HFF-Myc (cell line): ENCODE results near the gene TAF1L.
"Not testable (repeated sequence)": the region's sequence is repeated elsewhere in the genome, so short reads cannot be mapped to it uniquely, and the experiment has no call there.

Source experiments
- DNase-seq: peaks from one replicate; pipeline ENCODE4 v3.0.0-alpha.2; 2011; ENCODE audit warnings: low read depth; ENCODE audit errors: extremely low read depth
- H3K4me3 ChIP-seq: replicated peaks from 2 replicates; pipeline ENCODE4 v1.5.1; 2011; ENCODE audit warnings: low read depth, mild to moderate bottlenecking, control low read depth, low read length
- TF ChIP-seq, protein P1 (sequence below): IDR thresholded peaks from 2 replicates; pipeline ENCODE4 v1.5.1; 2012; ENCODE audit warnings: mild to moderate bottlenecking, low read depth, low read length, control low read depth; ENCODE audit errors: missing control alignments

TAF1L gene

GRCh38 chr9:32663741-32664140, 28.3 kb upstream of the TAF1L start:
- TF ChIP-seq, protein P1, sequence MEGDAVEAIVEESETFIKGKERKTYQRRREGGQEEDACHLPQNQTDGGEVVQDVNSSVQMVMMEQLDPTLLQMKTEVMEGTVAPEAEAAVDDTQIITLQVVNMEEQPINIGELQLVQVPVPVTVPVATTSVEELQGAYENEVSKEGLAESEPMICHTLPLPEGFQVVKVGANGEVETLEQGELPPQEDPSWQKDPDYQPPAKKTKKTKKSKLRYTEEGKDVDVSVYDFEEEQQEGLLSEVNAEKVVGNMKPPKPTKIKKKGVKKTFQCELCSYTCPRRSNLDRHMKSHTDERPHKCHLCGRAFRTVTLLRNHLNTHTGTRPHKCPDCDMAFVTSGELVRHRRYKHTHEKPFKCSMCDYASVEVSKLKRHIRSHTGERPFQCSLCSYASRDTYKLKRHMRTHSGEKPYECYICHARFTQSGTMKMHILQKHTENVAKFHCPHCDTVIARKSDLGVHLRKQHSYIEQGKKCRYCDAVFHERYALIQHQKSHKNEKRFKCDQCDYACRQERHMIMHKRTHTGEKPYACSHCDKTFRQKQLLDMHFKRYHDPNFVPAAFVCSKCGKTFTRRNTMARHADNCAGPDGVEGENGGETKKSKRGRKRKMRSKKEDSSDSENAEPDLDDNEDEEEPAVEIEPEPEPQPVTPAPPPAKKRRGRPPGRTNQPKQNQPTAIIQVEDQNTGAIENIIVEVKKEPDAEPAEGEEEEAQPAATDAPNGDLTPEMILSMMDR: no peak
- no peak for DNase-seq
- no peak overlapping the region for H3K4me3 ChIP-seq

DNA sequence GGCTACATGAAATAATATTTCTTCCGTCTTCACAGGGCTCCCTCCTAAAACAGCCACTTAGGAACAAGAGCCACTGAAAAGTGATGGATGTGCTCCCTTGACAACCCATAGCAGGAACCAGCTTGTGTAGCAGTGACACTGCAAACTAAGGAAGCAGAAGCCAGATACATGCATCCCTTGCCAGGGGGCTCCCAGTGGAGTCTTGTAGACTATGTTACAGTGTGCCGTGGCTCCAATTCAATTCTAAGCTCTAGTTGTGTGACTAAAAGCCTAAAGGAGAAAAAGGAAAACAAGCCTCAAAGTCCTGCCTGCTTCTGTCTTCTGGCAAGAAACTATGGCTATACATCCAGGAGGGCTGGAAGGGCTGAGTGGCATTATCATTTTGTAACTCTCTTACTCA, 12.2 kb upstream of the TAF1L start:
- DNase-seq: no peak
- H3K4me3 ChIP-seq: no peak overlapping the region
- TF ChIP-seq, protein P1: no peak

- no peak overlapping the region for H3K4me3 ChIP-seq
- peak; percentile 6 for DNase-seq
- TF ChIP-seq, protein P1: no peak
Measured at GRCh38 chr9:32644698-32645097, 9.2 kb upstream of the TAF1L start.

DNA sequence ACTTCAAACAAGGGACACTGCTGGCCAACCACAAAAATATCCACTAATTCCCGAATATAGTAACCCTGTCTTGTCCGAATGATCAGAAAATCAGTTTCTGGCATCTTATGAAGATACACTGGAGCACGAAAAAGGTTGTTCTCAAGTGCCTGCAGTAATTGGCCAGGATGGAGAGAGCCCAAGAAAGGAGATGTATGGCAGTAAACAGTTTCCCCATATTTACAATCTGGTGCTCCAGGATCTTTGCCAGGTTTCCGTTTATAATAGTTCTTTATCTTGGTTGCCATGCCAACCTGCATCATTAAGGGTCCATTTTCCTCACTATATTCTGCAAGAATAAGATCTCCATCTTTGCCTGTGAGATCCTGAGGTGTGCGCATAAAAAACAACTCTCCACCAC, 2.3 kb downstream of the TAF1L start:
- DNase-seq, H3K4me3 ChIP-seq: not testable (repeated sequence)

DNA sequence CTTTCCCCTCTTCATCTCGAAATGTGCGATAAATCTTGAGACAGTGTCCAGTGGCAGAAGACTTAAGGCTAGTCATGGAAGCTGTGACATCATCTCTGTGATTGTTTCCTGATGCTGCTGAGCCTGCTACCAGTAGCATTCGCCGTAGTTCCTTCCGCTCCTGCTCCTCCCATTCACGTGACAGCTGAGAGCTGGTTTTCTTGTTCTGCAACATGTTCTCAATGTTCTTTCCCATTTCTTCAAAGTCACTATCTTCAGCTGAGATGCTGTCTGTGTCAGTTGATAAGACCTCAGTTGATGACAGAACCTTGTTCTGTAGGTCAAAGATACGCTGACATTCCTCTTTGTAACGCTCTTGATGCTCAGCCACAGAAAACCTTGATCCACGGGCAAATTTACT, 3.5 kb downstream of the TAF1L start:
- no peak for DNase-seq
- TF ChIP-seq, protein P1: no peak
- H3K4me3 ChIP-seq: no peak overlapping the region

GRCh38 chr9:32627394-32627954, 8.0 kb downstream of the TAF1L start:
- TF ChIP-seq, protein P1: no peak
- H3K4me3 ChIP-seq: no peak overlapping the region
- no peak for DNase-seq

DNA sequence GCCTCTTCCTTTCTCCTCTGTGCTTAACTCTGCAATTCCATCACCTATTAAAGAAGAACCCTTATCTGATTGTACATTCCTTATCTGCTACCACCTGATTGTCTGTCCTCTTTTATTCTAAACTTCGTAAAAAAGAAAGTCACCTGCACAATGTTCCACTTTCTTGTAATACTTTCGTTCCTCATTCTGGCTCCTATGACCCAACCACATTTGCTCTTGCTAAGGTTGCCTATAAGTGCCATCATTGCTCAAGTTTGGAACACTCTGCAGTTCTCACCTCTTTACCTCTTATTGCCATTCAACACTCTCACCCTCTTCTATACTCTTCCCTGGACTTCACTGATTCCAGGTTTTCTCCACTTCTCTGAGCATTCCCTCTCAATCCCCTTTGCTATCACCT, 10.1 kb downstream of the TAF1L start:
- TF ChIP-seq, protein P1: no peak
- H3K4me3 ChIP-seq: no peak overlapping the region
- no peak for DNase-seq
